Uterus (tissue), 2 donors: ENCODE data around the gene CAB39.

Source experiments
- CTCF ChIP-seq, 4 experiments: fragments of 200-600 bp in 2 of 4; fragments of 450-650 bp in 2 of 4; sonication (generic) in 2 of 4; IDR thresholded peaks; one replicate each; pipeline ENCODE4 v1.5.1; 2016 to 2019; ENCODE audit warnings: antibody characterized with exemption in 4 of 4, mild to moderate bottlenecking in 2 of 4, moderate library complexity in 1 of 4
- POLR2A ChIP-seq, 2 donors: fragments of 450-650 bp; IDR thresholded peaks; one replicate each; pipeline ENCODE4 v1.6.1; 2016; ENCODE audit warnings: antibody characterized with exemption in 2 of 2, mild to moderate bottlenecking in 1 of 2, moderate library complexity in 1 of 2

- TF ChIP-seq CTCF (IDR thresholded peaks at IDR 0.05) (no peak), POLR2A (IDR thresholded peaks at IDR 0.05) (no peak)
Measured at GRCh38 chr2:230701308-230701707, 11.3 kb upstream of the CAB39 start.
